Measurements from ENCODE around the gene DENND5A. TPM values are rescaled to one million over a fixed set of nuclear protein-coding genes. Genes with fewer than 3 reads are reported as not detected.

The DENND5A gene
- total RNA-seq, 1 experiment from 2014 or later = 58.0 TPM

DNA sequence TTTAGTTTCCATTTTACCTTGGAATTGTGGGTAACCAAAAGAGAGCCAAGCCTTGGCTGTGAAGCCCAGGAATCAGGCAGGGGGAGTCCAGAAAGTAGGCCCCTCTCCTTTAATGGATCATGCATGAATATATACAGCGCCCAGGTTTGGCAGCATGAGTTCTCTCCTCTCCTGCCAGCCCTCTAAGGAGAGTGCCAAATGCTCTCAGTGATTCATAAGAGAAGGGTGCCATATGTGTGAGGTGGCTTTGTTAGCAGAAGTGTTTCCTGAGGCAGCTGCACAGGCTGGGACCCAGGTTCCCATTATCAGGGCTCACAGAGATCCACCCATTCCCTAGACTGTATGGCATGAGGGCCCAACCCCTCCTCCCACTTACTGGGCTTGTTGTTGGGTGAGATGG lies 121.4 kb downstream of the DENND5A start:
- no peak for DNase-seq

DNA sequence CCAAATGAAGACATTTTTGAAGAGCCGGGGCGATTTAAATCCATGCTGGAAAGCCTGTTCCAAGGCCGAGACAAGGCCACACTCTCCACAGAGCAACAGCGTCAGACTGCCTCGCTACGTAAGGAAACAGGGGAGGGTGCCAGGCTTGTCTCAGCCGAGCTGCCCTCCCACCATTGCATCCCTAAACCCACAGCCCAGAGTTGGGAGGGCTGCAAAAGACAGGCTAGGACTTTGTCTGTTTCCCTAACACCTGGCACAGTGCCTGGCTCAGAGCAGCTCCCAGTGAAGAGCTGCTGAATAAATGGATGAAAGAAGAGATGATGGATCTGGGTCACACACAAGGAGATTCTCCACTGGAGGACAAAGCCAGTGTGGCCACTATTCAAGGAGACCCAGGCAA lies 122.4 kb downstream of the DENND5A start:
- Mint-ChIP-seq H3K9me3 (ENCODE audit: unreplicated experiment) (no peaks in the 10 kb centered on the region), H3K27ac (ENCODE audit: unreplicated experiment) (no peak overlapping the region), H3K4me1 (ENCODE audit: low read depth, unreplicated experiment) (no peaks in the 10 kb centered on the region), H3K4me3 (ENCODE audit: unreplicated experiment) (no peak overlapping the region), H3K27me3 (ENCODE audit: insufficient read depth, unreplicated experiment) (no peaks in the 10 kb centered on the region), H3K36me3 (ENCODE audit: insufficient read depth, unreplicated experiment) (peaks cover 40% of the 10 kb centered on the region)
- no TSS peak for BruUV-seq (replicated peaks)
- H3K4me1 ChIP-seq = no peaks in the 10 kb centered on the region
- CTCF ChIA-PET = no interaction called here
- no peaks in the 10 kb centered on the region for H3K9me3 ChIP-seq
- H3K36me3 ChIP-seq (ENCODE audit: control insufficient read depth, insufficient read depth, low read length) = peaks cover 5% of the 10 kb centered on the region; the same call in 1 of the 2 replicates
- TF ChIP-seq, protein P1, sequence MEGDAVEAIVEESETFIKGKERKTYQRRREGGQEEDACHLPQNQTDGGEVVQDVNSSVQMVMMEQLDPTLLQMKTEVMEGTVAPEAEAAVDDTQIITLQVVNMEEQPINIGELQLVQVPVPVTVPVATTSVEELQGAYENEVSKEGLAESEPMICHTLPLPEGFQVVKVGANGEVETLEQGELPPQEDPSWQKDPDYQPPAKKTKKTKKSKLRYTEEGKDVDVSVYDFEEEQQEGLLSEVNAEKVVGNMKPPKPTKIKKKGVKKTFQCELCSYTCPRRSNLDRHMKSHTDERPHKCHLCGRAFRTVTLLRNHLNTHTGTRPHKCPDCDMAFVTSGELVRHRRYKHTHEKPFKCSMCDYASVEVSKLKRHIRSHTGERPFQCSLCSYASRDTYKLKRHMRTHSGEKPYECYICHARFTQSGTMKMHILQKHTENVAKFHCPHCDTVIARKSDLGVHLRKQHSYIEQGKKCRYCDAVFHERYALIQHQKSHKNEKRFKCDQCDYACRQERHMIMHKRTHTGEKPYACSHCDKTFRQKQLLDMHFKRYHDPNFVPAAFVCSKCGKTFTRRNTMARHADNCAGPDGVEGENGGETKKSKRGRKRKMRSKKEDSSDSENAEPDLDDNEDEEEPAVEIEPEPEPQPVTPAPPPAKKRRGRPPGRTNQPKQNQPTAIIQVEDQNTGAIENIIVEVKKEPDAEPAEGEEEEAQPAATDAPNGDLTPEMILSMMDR (IDR thresholded peaks at IDR 0.05; ENCODE audit: insufficient read depth in 1 of 2, low read depth in 1 of 2, low read length in 1 of 2, severe bottlenecking in 1 of 2, unreplicated experiment in 1 of 2) = no peak
- H3K27me3 ChIP-seq (replicated peaks; ENCODE audit: control insufficient read depth, insufficient read depth, low read length) = no peaks in the 10 kb centered on the region
- POLR2A ChIA-PET = no interaction called here
- intact Hi-C loops (cut with micrococcal nuclease; ENCODE audit: unreplicated experiment) = no loop called here
- DNase-seq = no peak
- H3K4me3 ChIP-seq (ENCODE audit: low read depth, low read length) = no peak overlapping the region

More for the DNA sequence above, 121.4 kb downstream of the DENND5A start:
- H3K27me3 ChIP-seq (replicated peaks; ENCODE audit: control insufficient read depth, insufficient read depth, low read length) = no peaks in the 10 kb centered on the region
- H3K9me3 ChIP-seq = no peaks in the 10 kb centered on the region
- Mint-ChIP-seq H3K9me3 (ENCODE audit: unreplicated experiment) (no peaks in the 10 kb centered on the region), H3K27ac (ENCODE audit: unreplicated experiment) (no peak overlapping the region), H3K27me3 (ENCODE audit: insufficient read depth, unreplicated experiment) (no peaks in the 10 kb centered on the region), H3K36me3 (ENCODE audit: insufficient read depth, unreplicated experiment) (peaks cover 41% of the 10 kb centered on the region), H3K4me3 (ENCODE audit: unreplicated experiment) (no peak overlapping the region), H3K4me1 (ENCODE audit: low read depth, unreplicated experiment) (no peaks in the 10 kb centered on the region)
- TF ChIP-seq, protein P1 (IDR thresholded peaks at IDR 0.05; ENCODE audit: insufficient read depth in 1 of 2, low read depth in 1 of 2, low read length in 1 of 2, severe bottlenecking in 1 of 2, unreplicated experiment in 1 of 2) = no peak
- peaks cover 5% of the 10 kb centered on the region; the same call in 1 of the 2 replicates for H3K36me3 ChIP-seq (ENCODE audit: control insufficient read depth, insufficient read depth, low read length)
- ChIA-PET POLR2A (no interaction called here), CTCF (no interaction called here)
- BruUV-seq (replicated peaks) = no TSS peak
- no peak overlapping the region for H3K4me3 ChIP-seq (ENCODE audit: low read depth, low read length)
- H3K4me1 ChIP-seq = no peaks in the 10 kb centered on the region
- intact Hi-C loops (cut with micrococcal nuclease; ENCODE audit: unreplicated experiment) = no loop called here

DNA sequence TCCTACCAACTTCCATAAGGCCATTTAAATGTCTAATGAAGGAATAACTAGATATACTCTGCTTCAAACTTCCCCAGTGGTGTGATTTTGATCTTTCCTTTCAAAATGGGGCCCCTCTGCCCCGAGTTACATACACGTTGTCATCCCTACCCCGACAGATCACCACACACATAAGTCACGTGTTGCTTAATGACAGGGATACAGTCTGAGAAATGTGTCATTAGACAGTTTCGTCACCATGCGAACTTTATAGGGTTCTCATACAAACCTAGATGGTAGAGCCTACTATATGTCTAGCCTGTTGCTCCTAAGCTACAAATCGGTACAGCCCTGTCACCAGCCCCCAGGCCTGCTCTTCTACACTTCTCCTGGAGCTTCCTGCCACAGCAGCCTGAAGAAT lies 124.0 kb downstream of the DENND5A start:
- no peaks in the 10 kb centered on the region for H3K27me3 Mint-ChIP-seq (ENCODE audit: insufficient read depth, unreplicated experiment)
- DNase-seq = no peak
- no peaks in the 10 kb centered on the region for H3K9me3 Mint-ChIP-seq (ENCODE audit: unreplicated experiment)
- no peaks in the 10 kb centered on the region for H3K9me3 ChIP-seq
- no peak overlapping the region for H3K4me3 Mint-ChIP-seq (ENCODE audit: unreplicated experiment)
- ChIA-PET CTCF (interaction anchor here (1.3 kb wide), 1 partner anchor 126 kb away, joined by 4 read pairs; no protein-coding TSS in a partner anchor), POLR2A (no interaction called here)
- intact Hi-C loops (cut with micrococcal nuclease; ENCODE audit: unreplicated experiment) = no loop called here
- no peak overlapping the region for H3K27ac Mint-ChIP-seq (ENCODE audit: unreplicated experiment)
- peaks cover 4% of the 10 kb centered on the region; the same call in 1 of the 2 replicates for H3K36me3 ChIP-seq (ENCODE audit: control insufficient read depth, insufficient read depth, low read length)
- H3K4me1 Mint-ChIP-seq (ENCODE audit: low read depth, unreplicated experiment) = no peaks in the 10 kb centered on the region
- H3K4me1 ChIP-seq = no peaks in the 10 kb centered on the region
- no peak overlapping the region for H3K4me3 ChIP-seq (ENCODE audit: low read depth, low read length)
- TF ChIP-seq, protein P1 (IDR thresholded peaks at IDR 0.05; ENCODE audit: insufficient read depth in 1 of 2, low read depth in 1 of 2, low read length in 1 of 2, severe bottlenecking in 1 of 2, unreplicated experiment in 1 of 2) = no peak
- H3K27me3 ChIP-seq (replicated peaks; ENCODE audit: control insufficient read depth, insufficient read depth, low read length) = no peaks in the 10 kb centered on the region
- BruUV-seq (replicated peaks) = no TSS peak
- peaks cover 38% of the 10 kb centered on the region for H3K36me3 Mint-ChIP-seq (ENCODE audit: insufficient read depth, unreplicated experiment)

Data from Caco-2 (cell line).